DMS53 (cell line): Measurements from ENCODE around the gene RNF25.

Source experiments
- DNase-seq: peaks from one replicate; lab custom pipeline; 2025; lab: John Stamatoyannopoulos, UW

Gene RNF25, protein sequence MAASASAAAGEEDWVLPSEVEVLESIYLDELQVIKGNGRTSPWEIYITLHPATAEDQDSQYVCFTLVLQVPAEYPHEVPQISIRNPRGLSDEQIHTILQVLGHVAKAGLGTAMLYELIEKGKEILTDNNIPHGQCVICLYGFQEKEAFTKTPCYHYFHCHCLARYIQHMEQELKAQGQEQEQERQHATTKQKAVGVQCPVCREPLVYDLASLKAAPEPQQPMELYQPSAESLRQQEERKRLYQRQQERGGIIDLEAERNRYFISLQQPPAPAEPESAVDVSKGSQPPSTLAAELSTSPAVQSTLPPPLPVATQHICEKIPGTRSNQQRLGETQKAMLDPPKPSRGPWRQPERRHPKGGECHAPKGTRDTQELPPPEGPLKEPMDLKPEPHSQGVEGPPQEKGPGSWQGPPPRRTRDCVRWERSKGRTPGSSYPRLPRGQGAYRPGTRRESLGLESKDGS

DNA sequence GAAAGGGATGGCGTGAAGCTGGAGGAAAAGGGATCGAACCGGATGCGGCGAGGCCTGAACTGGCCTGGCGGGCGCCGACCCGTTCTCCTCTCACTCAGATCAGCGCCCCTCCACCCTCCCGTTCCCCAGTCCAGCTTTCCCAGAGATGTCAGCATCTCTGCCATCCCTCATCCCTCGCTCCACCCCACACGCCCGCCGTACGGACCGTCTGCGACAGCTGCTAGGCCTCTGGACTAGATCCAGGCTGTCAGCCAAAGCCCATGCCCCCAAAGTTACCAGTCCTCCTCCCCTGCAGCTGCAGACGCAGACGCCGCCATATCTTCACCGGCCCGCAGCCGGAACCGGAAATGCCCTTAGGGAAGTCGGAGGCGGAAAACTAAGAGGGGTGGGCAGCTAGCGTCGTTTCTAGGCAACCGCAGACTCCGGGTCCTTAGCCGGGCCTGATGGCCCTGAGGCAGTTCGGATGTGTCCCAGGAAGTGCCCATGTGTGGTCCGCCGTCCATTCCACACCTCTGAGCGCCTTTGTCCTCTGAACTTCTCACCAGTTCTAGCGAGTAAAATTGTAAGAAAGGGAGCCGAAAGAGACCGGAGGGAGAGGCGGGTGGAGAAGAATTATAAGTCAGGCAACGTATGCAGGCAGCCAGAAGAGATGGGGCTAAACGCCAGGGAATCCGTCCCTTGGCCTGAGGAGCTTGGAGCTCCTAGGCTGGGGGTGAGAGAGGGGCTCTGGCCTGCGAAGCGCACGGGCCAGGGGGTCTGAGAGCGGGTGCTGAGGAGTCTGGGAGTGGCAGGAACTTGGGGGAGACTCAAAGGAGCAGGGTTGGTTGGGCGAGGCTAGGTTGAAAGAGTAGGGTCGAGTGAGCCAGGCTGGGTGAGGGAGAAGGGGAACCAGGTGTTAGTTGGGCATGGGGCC lies at the start of gene RNF25, which contains the start of gene STK36:
TSS of gene RNF25 (minus strand) at position 349 of the 913 bp plus-strand sequence. CDS start at position 317, 32 bp downstream.
TSS of gene STK36 (plus strand) at position 433 of the 913 bp plus-strand sequence. CDS start 744 bp downstream, outside the sequence.
- peak; percentile 92 for DNase-seq

DNA sequence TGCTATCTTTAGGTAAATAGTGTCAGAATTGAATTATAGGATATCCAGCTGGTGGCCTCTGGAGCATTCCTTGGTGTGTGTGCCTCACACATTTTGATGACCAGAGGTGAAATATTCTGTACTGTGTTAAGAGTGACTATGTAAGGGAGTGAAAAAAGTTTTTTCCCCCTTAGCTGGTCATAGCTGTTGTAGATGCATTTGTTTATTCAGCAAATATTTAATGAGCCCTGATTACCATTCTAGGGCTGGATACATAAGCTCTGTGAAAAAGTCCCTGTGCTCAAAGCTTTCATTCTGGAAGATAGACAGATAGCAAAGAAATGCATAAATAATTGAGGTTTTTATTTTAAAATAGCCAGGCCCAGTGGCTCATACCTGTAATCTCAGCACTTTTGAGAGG lies 49.7 kb upstream of the RNF25 start:
- DNase-seq: peak; percentile 18

DNA sequence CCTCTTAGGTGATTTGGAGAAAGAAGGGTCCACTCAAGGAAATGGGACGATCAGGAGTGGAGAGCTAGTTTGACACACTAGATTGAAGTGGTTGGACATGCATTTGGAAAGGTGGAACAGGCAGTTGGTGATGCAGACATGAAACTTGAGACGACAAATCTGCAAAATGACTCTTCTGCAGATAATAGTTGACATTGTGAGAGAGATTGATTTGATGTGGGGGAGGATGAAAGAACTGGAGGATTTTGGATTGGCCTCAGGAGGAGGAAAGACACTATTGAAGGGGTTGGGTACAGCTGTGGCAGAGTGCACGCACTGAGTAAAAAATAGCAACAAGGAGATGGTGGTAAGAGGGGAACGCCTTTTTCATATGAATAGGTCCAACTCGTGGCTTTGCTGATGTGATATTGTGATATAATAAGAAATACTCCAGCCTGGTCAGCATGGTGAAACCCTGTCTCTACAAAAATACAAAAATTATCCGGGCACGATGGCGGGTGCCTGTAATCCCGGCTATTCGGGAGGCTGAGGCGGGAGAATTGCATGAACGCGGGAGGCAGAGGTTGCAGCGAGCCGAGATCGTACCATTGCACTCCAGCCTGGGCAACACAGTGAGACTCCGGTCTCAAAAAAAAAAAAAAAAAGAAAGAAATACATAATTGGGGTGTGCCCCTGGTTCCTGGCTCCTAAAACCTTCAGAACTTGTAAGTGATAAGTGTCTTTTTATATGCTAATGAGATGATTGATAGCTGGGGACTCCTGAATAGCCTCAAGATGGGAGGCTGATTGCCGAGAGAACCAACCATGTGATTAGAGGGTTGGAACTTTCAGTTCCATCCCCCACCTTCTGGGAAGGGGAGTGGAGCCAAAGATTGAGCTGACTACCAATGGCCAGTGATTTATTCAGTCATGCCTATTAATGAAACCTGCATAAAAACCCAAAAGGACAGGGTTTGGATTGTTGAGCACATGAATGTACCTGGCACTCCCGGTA lies 48.5 kb upstream of the RNF25 start:
- DNase-seq: no peak

DNA sequence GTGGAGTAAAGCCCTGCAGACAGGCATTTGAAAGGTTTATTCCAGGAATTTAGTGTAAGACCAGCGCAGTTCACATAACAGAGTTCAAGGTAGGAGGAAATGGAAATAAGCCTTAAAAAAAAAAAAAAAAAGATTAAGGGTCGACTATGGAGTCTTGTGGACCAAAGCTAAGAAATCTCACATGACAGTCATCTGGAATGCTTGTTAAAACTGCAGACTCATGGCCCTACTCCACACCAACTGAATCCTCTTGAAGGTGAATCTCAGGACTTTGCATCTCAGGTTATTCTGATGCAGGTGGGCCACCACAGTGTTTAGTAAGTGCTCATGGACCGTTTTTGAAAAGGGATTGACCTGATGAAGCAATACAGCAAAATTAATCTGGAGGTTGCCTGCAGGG lies 47.7 kb upstream of the RNF25 start:
- DNase-seq: no peak

DNA sequence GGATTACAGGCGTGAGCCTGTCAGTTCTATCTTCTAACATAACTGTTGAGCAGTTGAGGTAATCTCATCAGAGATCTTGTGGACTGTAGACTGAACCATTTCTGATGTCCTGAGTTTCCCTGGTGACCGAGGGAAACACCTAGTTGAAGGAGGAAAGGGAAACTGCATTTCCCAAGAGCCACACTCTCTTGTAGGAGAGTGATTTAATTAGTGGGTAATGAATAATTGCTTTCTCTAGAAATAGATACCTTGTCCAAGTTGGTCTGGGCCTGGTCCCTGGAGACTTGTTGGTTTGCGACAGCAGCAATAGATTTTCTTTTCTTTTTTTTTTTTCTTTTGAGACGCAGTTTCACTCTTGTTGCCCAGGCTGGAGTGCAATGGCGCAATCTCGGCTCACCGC lies 46.3 kb upstream of the RNF25 start:
- DNase-seq: no peak

DNA sequence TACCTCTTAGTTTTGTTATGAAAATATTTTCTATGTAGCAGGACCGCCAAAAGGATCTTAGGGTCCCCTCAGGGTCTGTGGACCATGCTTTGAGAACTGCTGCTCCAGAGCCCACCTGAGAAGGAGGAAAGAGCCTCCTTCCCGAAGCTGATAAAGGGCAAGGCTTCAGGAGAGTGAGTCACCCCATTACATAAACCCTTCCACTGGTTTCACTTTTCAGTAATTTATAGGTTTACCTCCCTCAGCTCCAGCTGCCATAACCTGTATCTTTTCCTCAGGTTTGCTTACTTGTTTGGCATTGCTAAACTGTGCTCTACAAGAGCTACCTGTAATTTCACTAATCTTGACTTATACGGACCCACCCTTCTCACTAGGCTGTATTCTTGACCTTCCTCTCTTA lies 45.5 kb upstream of the RNF25 start:
- peak; percentile 26 for DNase-seq

DNA sequence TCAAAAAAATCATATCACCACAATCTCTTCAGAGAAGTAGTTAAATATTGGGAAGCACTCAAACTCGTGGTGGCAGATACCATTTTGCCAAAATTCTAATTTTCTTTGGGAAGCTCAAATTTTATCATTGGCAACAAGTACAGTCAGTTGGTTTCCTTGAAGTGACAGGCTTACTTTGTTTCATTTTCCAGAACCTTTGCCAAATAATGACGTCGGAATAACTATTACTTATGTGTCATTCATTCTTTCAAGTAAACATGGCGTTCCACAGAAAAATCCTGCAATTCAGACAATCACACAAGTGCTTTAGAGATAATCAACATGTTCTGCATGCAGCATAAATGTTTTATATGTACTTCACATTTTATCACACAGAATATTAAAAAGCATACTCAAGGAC lies 44.3 kb upstream of the RNF25 start:
- DNase-seq: no peak

DNA sequence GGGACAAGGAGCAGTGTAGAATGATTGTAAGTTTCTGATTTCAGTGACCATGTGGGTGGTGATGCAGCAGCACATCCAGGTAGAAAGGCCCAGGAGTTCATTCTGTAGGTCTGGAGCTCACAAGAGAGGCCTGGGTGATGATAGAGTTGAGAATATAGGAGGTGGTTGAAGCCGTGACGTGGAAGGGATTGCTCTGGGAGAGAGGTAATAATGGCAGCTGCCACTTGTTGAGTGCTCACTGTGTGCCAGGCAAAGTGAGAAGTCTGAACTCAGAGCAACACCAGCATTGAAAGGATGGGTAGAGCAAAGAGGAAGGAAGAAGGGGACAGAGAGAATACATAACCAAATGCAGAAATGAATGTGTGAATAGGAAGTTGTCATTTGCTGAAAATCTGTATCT lies 42.1 kb upstream of the RNF25 start:
- DNase-seq: no peak

DNA sequence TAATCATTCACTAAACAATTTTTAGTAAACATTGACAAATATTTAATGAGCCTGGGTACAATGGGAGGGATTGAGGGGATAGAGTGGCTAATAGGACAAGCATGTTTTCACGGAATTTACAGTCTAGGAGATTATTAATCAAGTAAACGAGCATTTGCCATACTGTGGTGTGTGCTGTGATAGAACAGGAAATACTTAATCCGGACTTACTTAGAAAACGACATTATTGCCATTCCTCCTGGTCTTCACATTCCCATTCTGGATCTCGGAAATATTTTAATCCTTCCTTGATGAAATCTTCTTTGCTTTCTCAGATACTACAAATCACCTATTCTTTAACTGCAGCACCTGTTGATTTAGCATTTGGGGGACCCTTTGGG lies 39.7 kb upstream of the RNF25 start:
- peak; percentile 10 for DNase-seq

DNA sequence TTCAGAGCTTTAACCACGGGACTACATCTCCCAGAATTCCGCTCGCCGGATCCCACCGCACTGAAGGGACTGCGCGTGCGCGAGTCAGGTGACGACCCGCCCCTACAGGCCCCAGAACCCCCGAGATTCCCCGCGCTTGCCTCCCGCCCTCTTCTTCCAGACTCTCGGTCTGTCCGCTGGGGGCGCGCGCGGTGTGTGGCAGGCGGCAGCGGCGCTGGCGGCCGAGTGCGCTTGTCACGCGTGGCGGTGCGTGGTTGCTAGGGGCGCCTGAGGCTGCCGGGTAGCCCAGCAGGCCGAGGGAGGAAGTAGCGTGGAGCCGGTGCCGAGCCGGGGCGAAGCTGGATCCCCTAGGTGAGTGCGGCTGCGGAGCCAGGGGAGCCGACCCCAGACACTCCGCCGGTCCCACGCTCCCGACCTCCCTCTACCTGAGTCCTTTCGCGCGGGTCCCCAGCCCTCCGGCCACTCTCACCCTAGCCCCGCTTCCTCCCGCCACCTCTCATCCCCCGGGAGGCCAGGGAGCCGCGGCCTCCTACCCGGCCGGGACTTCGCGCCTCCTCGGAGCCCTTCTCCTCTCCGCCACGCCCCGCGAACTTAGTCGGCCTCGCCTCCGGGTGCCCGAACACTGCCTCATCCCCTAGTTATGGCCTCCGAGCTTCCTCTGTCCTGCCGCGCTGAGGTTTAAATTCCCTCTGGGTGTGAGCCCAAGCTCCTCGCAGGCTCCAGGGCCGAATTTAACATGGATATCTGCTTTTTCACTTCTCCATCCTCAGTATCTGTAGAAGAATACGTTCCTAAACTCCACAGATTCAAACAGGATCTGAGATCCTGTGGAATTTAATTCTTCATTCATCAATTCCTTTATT lies 39.1 kb upstream of the RNF25 start, which contains the start of gene TTLL4:
TSS of gene TTLL4 (plus strand) at position 149 of the 863 bp plus-strand sequence. CDS start 26,842 bp downstream, outside the sequence.
- peak; percentile 97 for DNase-seq

DNA sequence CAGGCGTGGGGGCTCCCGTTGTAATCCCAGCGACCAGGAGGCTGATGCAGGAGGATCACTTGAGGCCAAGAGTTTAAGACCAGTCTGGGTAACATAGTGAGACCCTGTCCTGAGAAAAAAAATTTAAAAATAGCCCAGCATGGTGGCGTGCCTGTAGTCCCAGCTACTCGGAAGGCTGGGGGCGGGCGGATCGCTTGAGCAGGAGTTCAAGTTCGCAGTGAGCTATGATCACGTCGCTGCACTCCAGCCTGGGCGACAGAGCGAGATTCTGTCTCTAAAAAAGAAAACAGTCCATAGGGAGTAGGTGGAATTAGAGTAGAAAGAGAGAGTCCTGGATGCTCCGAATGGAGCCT lies 38.5 kb upstream of the RNF25 start:
- no peak for DNase-seq

DNA sequence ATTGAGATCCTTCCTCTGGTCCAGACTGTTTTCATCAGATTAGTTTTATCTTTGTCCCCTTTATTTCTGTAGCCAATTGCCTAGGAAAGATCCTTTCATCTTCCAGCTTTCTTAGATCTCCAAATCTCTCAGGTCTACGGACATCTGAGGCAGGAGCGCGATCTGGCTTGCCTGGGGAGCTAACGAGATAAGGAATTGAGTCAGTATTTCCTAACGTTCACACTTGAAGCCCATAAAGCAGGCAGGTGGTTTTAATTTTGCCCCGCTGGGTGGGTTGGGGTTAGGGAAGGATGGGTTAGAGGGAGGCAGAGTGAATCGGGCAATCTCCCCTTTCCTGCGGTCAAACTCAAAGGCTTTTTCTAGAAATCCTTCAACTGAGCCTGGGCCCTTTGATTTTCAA lies 38.1 kb upstream of the RNF25 start:
- no peak for DNase-seq

DNA sequence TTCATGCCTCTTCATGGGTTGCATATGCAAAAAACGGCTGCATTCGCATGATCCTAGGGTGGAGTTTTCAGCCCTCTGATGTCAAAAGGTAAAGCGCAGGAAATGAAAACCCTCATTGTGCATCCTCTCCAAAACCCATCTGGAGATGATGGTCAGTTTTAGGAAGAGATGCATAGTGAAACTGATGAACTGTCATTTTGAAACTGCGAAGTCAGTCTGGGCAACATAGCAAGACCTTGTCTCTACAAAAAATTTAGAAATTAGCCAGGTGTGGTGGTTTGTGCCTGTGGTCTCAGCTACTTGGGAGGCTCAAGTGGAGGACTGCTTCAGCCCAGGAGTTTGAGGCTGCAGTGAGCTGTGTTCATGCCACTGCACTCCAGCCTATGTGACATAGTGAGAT lies 36.3 kb upstream of the RNF25 start:
- no peak for DNase-seq

DNA sequence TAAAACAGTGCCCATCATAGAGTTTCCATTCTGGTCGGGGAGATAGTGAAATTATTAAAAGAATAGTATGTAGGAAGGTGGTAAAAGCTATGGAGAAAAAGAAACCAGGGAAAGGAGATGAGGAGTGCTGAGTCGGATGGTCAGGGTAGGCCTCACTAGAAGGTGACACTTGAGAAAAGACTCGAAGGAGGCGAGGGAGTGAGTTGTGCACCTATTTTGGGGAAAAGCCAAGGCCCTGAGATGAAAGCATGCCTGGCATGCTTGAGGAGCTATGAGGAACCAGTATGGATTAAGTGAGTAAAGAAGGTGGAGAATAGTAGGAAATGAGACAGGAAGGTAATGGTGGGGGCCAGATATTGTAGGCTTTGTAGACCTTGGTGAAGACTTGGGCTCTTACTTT lies 31.5 kb upstream of the RNF25 start:
- DNase-seq: no peak

DNA sequence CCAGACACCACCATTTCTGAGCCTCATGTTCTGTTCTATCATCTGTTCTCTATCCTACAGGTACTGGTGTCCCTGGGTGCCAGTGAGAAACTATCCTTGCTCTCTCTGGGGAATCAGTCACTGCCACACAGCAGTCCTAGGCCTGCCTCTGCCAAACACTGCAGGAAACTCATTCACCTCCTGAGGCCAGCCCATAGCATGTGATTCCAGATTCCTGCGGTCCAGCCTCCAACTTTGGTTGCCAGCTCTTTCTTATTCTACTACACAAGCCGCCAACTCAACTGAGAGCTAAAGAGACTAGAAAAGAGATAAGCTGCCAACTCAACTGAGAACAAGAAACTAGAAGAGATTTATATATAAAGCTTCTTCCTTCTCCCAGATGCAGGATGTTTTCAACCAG lies 30.0 kb upstream of the RNF25 start:
- no peak for DNase-seq

DNA sequence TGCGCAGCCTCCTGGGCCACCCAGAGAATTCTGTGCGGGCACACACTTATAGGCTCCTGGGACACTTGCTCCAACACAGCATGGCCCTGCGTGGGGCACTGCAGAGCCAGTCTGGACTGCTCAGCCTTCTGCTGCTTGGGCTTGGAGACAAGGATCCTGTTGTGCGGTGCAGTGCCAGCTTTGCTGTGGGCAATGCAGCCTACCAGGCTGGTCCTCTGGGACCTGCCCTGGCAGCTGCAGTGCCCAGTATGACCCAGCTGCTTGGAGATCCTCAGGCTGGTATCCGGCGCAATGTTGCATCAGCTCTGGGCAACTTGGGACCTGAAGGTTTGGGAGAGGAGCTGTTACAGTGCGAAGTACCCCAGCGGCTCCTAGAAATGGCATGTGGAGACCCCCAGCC lies 27.1 kb upstream of the RNF25 start:
- DNase-seq: no peak

DNA sequence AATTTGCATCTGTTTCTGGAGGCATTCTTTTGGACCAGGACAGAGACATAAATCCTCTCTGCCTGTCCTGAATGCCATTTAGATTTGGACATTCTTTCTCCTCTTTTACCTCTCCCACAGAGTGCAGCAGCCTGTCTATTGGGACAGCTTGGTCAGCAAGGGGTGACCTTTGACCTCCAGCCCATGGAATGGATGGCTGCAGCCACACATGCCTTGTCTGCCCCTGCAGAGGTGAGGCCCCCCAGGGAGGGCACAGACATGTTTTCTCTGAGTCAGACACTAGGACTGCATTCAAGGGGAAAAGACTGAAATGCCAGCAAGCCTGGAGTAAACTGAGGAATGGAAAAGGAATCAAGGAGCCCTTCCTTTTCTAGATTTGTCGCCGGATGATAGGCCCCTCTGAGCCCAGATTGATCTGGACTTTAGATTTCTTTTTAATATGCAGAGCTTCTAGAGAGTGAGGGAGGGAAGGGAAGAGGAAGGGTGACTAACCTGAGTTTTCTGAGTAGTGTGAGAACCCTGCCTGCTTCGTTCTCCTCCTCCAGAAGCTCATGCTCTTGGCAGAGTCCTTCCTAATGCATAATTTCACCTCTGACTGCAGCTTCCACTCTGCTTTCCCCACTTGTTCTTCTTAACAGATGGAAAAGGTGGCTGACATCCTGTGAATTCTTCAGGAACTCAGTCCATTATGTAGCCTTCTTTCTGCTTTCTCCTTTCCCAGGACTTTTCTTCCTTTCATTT lies 22.8 kb upstream of the RNF25 start:
- no peak for DNase-seq

DNA sequence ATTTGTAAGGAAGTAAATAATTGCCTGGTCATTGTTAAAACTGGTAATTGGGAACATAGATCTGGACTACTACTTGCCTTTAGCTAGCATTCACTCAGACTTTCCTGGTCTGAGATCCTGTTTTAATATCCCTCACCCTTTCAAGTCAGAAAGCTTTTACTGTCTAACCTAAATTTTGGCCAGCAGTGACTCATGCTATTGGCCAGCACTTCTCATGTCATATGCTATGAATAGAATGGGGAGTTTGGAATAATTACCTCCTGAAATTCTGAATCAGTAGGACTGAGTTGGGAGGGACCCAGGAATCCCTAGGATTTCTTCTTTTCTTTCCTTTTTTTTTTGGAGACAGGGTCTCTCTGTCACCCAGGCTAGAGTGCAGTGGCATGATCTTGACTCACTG lies 19.4 kb upstream of the RNF25 start:
- DNase-seq: no peak

DNA sequence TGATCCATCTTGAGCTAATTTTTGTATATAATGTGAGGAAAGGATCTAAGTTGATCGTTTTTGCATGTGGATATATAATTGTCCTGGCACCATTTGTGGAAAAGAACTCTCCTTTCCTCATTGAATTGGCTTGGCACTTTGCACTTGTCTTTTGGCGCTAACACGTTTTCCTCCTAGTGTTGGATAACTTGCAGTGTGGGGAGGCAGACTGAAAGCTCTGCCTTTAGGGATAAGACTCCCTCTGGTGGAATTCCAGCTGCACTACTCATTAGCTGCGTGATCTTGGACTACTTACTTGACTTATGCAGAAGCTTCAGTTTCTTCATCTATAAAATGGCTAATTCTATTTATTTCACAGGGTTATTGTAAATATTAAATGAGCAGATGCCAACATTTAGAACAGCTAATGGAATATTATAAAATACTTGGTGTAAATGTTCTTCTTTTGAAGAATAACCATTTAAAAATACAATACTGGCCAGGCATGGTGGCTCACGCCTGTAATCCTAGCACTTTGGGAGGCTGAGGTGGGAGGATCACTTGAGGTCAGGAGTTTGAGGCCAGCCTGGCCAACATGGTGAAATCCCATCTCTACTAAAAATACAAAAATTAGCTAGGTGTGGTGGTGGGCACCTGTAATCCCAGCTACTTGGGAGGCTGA lies 15.7 kb upstream of the RNF25 start:
- peak; percentile 83 for DNase-seq
